ENCODE data around the gene TMA7. TPM values are rescaled to one million over a fixed set of nuclear protein-coding genes. Genes with fewer than 3 reads are reported as not detected.
A peak's percentile ranks its signal among the peaks of the same experiment; 100 is the strongest.
"Not testable (repeated sequence)": the region's sequence is repeated elsewhere in the genome, so short reads cannot be mapped to it uniquely, and the experiment has no call there.

Gene TMA7
- total and polyA plus RNA-seq, 10 of the 15 experiments (the other 5 are each of a cell fraction or from before 2014, with no cell fraction given) = 319 to 1,760 (median 752) TPM

DNA sequence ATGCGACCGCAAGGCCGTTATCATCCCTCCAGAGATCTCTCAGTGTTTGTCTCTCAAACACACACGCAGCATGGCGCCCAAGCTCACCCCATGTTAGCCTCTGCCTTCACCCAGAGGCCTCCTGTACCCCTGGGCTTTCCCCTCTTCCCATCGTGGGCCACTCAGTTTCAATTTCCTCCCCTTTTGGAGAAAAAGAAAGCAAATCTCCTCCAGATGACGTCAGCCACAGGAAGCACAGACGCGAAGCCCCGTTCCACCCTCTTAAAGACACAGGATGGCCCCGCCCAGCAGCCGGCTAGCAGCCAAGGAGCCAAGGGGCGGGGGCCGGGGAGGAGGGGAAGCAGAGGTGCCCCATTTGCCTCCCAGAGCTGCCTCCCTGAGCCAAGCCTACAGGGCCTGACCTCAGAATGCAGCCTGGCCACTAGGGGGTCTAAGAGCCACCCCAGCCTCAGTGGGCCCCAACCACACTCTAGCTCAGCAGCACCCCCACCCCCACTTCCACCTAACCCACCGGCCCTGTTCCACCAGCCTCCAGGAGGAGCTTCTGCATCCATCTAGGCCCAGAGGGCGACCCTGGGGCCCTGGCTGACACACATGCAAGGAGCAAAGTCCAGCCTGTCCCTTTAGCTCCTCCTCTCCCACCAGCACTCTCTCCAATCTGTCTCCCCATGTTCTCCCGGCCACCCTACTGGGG, 33.0 kb downstream of the TMA7 start (continued):
- TF ChIP-seq EP300 (IDR thresholded peaks at IDR 0.05; ENCODE audit: borderline replicate concordance in 1 of 2, control insufficient read depth in 1 of 2, low read depth in 2 of 2, low read length in 2 of 2) (peak; percentile 59 to 64; a peak in 2 of 4 replicates), ZNF24 (IDR thresholded peaks at IDR 0.05) (no peak), JUND (IDR thresholded peaks at IDR 0.05; ENCODE audit: low read depth, low read length) (peak; percentile 67; the same call in 1 of the 2 replicates)
- TF ChIP-seq, protein P1, sequence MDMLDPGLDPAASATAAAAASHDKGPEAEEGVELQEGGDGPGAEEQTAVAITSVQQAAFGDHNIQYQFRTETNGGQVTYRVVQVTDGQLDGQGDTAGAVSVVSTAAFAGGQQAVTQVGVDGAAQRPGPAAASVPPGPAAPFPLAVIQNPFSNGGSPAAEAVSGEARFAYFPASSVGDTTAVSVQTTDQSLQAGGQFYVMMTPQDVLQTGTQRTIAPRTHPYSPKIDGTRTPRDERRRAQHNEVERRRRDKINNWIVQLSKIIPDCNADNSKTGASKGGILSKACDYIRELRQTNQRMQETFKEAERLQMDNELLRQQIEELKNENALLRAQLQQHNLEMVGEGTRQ (IDR thresholded peaks at IDR 0.05; ENCODE audit: borderline replicate concordance, low read depth, low read length) = no peak; the same call in 1 of the 2 replicates

DNA sequence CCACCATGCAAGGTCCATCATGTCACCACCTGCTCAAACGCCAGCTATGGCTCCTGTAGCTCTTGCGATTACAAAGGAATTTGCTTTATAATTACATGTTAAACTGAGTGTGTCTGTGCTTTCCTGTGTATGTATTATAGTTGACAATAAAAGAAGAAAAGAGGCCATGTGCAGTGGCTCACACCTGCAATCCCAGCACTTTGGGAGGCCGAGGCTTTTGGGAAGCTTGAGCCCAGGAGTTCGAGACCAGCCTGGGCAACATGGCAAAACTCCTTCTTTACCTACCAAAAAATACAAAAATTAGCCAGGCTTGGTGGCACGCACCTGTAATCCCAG, 33.5 kb downstream of the TMA7 start:
- 66% methylated on average over 5 of the region's 5 CpGs for WGBS (ENCODE audit: insufficient coverage, insufficient replicate concordance, low lambda C conversion rate, missing lambda C conversion rate)
- Histone ChIP-seq H3K27ac (ENCODE audit: control insufficient read depth, insufficient read depth) (peak overlapping the region; percentile 100), H2AFZ (ENCODE audit: control insufficient read depth, low read depth, low read length) (peak overlapping the region; percentile 20; the same call in 1 of the 2 replicates), H3K4me2 (ENCODE audit: control insufficient read depth, insufficient read depth) (peak overlapping the region; percentile 97), H3K4me3 (no peak overlapping the region), H3K36me3 (ENCODE audit: control insufficient read depth in 2 of 2, insufficient read depth in 2 of 2, low read length in 1 of 2) (peaks cover 0 to 5% of the 10 kb centered on the region in 2 experiments; a peak in 2 of 4 replicates), H3K27me3 (replicated peaks in 1 of 2; ENCODE audit: control insufficient read depth in 2 of 2, insufficient read depth in 2 of 2, low read length in 1 of 2) (no peaks in the 10 kb centered on the region), H4K20me1 (ENCODE audit: control insufficient read depth, insufficient read depth) (no peaks in the 10 kb centered on the region), H3K9ac (ENCODE audit: control insufficient read depth, insufficient read depth, low read length) (peak overlapping the region; percentile 99; the same call in 1 of the 2 replicates), H3K79me2 (ENCODE audit: control insufficient read depth, insufficient read depth, low read length) (peaks cover 37% of the 10 kb centered on the region), H3K9me3 (replicated peaks; ENCODE audit: control insufficient read depth, insufficient read depth, low read length) (no peaks in the 10 kb centered on the region), H3K4me1 (ENCODE audit: control insufficient read depth, insufficient read depth, low read length) (peaks cover 29% of the 10 kb centered on the region)
- FAIRE-seq (no peak), DNase-seq (ENCODE audit: low read depth, low spot score) (no peak), ATAC-seq (no peak)
- ChIA-PET CTCF (interaction anchor here (0.9 to 3.1 kb wide), 17 partner anchors 9 to 162 kb away, joined by 3 to 37 read pairs (median 4); partner anchors contain the start of genes SHISA5 and SLC26A6), POLR2A (interaction anchor here (0.5 to 10.0 kb wide), 16 partner anchors 10 to 997 kb away, joined by 3 to 91 read pairs (median 4); partner anchors contain the start of genes ATRIP, CCDC51, PFKFB4 and QRICH1), SMC1A (ENCODE audit: uncharacterized antibody, unreplicated experiment) (interaction anchor here (0.8 to 3.4 kb wide), 13 partner anchors 10 to 79 kb away, joined by 3 to 18 read pairs (median 5); partner anchors contain the start of genes CCDC51 and TMA7), RAD21 (ENCODE audit: unreplicated experiment) (interaction anchor here (1.0 to 2.4 kb wide), 12 partner anchors 27 to 83 kb away, joined by 3 to 23 read pairs (median 7); partner anchors contain the start of genes ATRIP, CCDC51, PFKFB4 and SHISA5)
- intact Hi-C loops (cut with micrococcal nuclease; ENCODE audit: unreplicated experiment) = no loop called here
- in situ Hi-C loops (cut with MboI) = no loop called here
- TF ChIP-seq IKZF2 (IDR thresholded peaks at IDR 0.05) (no peak), MTA2 (IDR thresholded peaks at IDR 0.05; ENCODE audit: low read depth) (no peak), RAD21 (IDR thresholded peaks at IDR 0.05; ENCODE audit: insufficient read depth, low read depth, low read length) (no peak), ZNF274 (IDR thresholded peaks at IDR 0.05; ENCODE audit: insufficient read depth, insufficient read length) (no peak), NR2F1 (conservative IDR thresholded peaks at IDR 0.05) (no peak), KDM1A (IDR thresholded peaks at IDR 0.05; ENCODE audit: borderline replicate concordance) (no peak), TAF1 (IDR thresholded peaks at IDR 0.05; ENCODE audit: borderline replicate concordance, low read depth, low read length) (no peak), SIN3A (IDR thresholded peaks at IDR 0.05; ENCODE audit: low read depth, low read length) (no peak)
- TF ChIP-seq, protein P2, sequence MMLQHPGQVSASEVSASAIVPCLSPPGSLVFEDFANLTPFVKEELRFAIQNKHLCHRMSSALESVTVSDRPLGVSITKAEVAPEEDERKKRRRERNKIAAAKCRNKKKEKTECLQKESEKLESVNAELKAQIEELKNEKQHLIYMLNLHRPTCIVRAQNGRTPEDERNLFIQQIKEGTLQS (IDR thresholded peaks at IDR 0.05; ENCODE audit: borderline replicate concordance, extremely low read depth, low read depth, low read length) = no peak
- BruUV-seq (replicated peaks) = no TSS peak

DNA sequence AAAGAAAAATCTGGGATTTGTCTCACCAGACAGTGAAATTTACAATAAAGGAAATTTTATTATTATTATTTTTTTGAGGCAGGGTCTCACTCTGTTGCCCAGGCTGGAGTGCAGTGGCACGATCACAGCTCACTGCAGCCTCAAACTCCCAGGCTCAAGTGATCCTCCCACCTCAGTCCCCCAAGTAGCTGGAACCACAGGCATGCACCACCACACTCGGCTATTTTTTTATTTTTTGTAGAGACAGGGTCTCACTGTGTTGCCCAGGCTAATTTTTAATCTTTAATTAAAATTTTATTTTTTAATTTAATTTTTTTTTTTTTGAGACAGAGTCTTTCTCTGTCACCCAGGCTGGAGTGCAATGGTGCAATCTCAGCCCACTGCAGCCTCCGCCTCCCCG, 34.0 kb downstream of the TMA7 start:
- intact Hi-C loops (cut with micrococcal nuclease; ENCODE audit: unreplicated experiment); H4K20me1 ChIP-seq (ENCODE audit: control insufficient read depth, insufficient read depth); H3K36me3 ChIP-seq (ENCODE audit: control insufficient read depth in 2 of 2, insufficient read depth in 2 of 2, low read length in 1 of 2); ATAC-seq; H3K27ac ChIP-seq (ENCODE audit: control insufficient read depth, insufficient read depth); DNase-seq (ENCODE audit: low read depth, low spot score); FAIRE-seq; H3K9me3 ChIP-seq (replicated peaks; ENCODE audit: control insufficient read depth, insufficient read depth, low read length); H2AFZ ChIP-seq (ENCODE audit: control insufficient read depth, low read depth, low read length); H3K4me3 ChIP-seq; H3K4me2 ChIP-seq (ENCODE audit: control insufficient read depth, insufficient read depth); H3K27me3 ChIP-seq (replicated peaks in 1 of 2; ENCODE audit: control insufficient read depth in 2 of 2, insufficient read depth in 2 of 2, low read length in 1 of 2); H3K9ac ChIP-seq (ENCODE audit: control insufficient read depth, insufficient read depth, low read length); in situ Hi-C loops (cut with MboI); BruUV-seq (replicated peaks): not testable (repeated sequence)
- 100% methylated on average over 4 of the region's 4 CpGs for WGBS (ENCODE audit: insufficient coverage, insufficient replicate concordance, low lambda C conversion rate, missing lambda C conversion rate)
- POLR2A ChIA-PET = interaction anchor here (0.6 to 10.0 kb wide), 11 partner anchors 11 to 996 kb away, joined by 3 to 91 read pairs (median 6); partner anchors contain the start of genes ATRIP, CCDC51, PFKFB4 and TMA7
- Histone ChIP-seq H3K79me2 (ENCODE audit: control insufficient read depth, insufficient read depth, low read length) (peaks cover 33% of the 10 kb centered on the region), H3K4me1 (ENCODE audit: control insufficient read depth, insufficient read depth, low read length) (peaks cover 30% of the 10 kb centered on the region)
- SMC1A ChIA-PET (ENCODE audit: uncharacterized antibody, unreplicated experiment) = interaction anchor here (0.8 to 3.4 kb wide), 10 partner anchors 9 to 79 kb away, joined by 3 to 16 read pairs (median 5); no protein-coding TSS in a partner anchor
- CTCF ChIA-PET = interaction anchor here (0.9 to 3.1 kb wide), 13 partner anchors 12 to 161 kb away, joined by 3 to 37 read pairs (median 5); partner anchors contain the start of genes SHISA5 and SLC26A6
- RAD21 ChIA-PET (ENCODE audit: unreplicated experiment) = interaction anchor here (1.0 to 2.4 kb wide), 8 partner anchors 31 to 82 kb away, joined by 4 to 23 read pairs (median 10); partner anchors contain the start of genes CCDC51, PFKFB4 and TMA7

Measured in GM12878 (cell line).